Panc1 (cell line): Measurements from ENCODE around the gene DCDC2B. TPM values are rescaled to one million over a fixed set of nuclear protein-coding genes. Genes with fewer than 3 reads are reported as not detected.
"Not testable (repeated sequence)": the region's sequence is repeated elsewhere in the genome, so short reads cannot be mapped to it uniquely, and the experiment has no call there.

ENCODE experiments used
- ATAC-seq: fragments of 200-7000 bp; cut with Tn5 transposase; 2 replicates; pipeline ENCODE4 v1.9.1; 2020; ENCODE audit warnings: mild to moderate bottlenecking, moderate library complexity
- BruUV-seq: library from RNA; stranded (reverse); fragments of 400-500 nt; replicated peaks from 2 replicates; lab custom pipeline; 2021; lab: Mats Ljungman, UMichigan
- CTCF ChIA-PET: fragments of 300-600 bp; sonication (Branson Sonifier 250); formaldehyde crosslinking; loops from one replicate; lab custom pipeline; 2022; ENCODE audit warnings: antibody characterized with exemption; lab: Charles Lee
- POLR2A ChIA-PET: fragments of 300-600 bp; sonication (Branson Sonifier 250); formaldehyde crosslinking; loops from one replicate; lab custom pipeline; 2022; ENCODE audit warnings: antibody characterized with exemption; lab: Charles Lee
- DNase-seq: peaks from one replicate; pipeline ENCODE4 v3.0.0-alpha.2; 2010; ENCODE audit warnings: low read depth, low spot score
- H3K27ac ChIP-seq: 2 replicates; pipeline ENCODE4 v1.5.1; 2011; ENCODE audit warnings: mild to moderate bottlenecking, low read length, inconsistent platforms
- H3K27me3 ChIP-seq: fragments of 200-500 bp; sonication (Bioruptor generic); 2 replicates; pipeline ENCODE4 v1.6.0; 2014; ENCODE audit warnings: low read length, inconsistent platforms; ENCODE audit not compliant: control insufficient read depth, insufficient read depth
- H3K36me3 ChIP-seq: fragments of 200-500 bp; sonication (Bioruptor generic); 2 replicates; pipeline ENCODE4 v1.5.1; 2014; ENCODE audit warnings: inconsistent platforms, mild to moderate bottlenecking, low read length, moderate library complexity; ENCODE audit not compliant: control insufficient read depth, insufficient read depth
- H3K4me1 ChIP-seq: 2 replicates; pipeline ENCODE4 v1.5.1; 2011; ENCODE audit warnings: inconsistent platforms, mild to moderate bottlenecking, low read length, moderate library complexity; ENCODE audit not compliant: control insufficient read depth, insufficient read depth
- H3K4me3 ChIP-seq, 2 experiments: 2 replicates each; pipeline ENCODE4 v1.5.1; 2011 to 2012; ENCODE audit warnings: low read depth in 2 of 2, low read length in 2 of 2, mild to moderate bottlenecking in 2 of 2, inconsistent platforms in 1 of 2, moderate library complexity in 1 of 2
- H3K9me3 ChIP-seq: fragments of 200-500 bp; sonication (Bioruptor generic); 2 replicates; pipeline ENCODE4 v1.5.1; 2014; ENCODE audit warnings: low read depth, mild to moderate bottlenecking, inconsistent platforms, low read length, moderate library complexity; ENCODE audit not compliant: control insufficient read depth, insufficient read depth
- POLR2AphosphoS5 ChIP-seq: IDR thresholded peaks from 2 replicates; pipeline ENCODE4 v1.6.1; 2012; ENCODE audit warnings: mild to moderate bottlenecking, low read depth, low read length, moderate library complexity
- SIN3A ChIP-seq: IDR thresholded peaks from 2 replicates; pipeline ENCODE4 v1.6.1; 2012; ENCODE audit warnings: low read depth, mild to moderate bottlenecking, low read length, moderate library complexity, borderline replicate concordance; ENCODE audit not compliant: insufficient read depth
- TCF7L2 ChIP-seq: IDR thresholded peaks from 2 replicates; pipeline ENCODE4 v1.6.1; 2011; ENCODE audit warnings: mild to moderate bottlenecking, low read depth, low read length, inconsistent platforms
- in situ Hi-C: cut with HindIII; loops from 2 replicates; pipeline ENCODE4 v1.10.0; 2016; ENCODE audit warnings: low sequenced_read_pairs, low pct_unique_long_range_greater_than_20kb
- intact Hi-C: fragments of 100-400 bp; cut with micrococcal nuclease; formaldehyde crosslinking; loops from one replicate; pipeline ENCODE4 v1.10.0; 2022; ENCODE audit not compliant: unreplicated experiment
- total RNA-seq: library from RNA; stranded (reverse); gene quantifications from one replicate; pipeline ENCODE4 v1.2.1, GENCODE V29; 2021; ENCODE audit not compliant: unreplicated experiment
- TF ChIP-seq, protein P1 (sequence below): fragments of 450-650 bp; IDR thresholded peaks from 2 replicates; pipeline ENCODE4 v1.5.1; 2017; ENCODE audit warnings: mild to moderate bottlenecking
- TF ChIP-seq, protein P2 (sequence below), 2 experiments: IDR thresholded peaks; 2 replicates each; pipeline ENCODE4 v1.6.1; 2011 to 2012; ENCODE audit warnings: low read depth in 2 of 2, control low read depth in 1 of 2, low read length in 1 of 2, mild to moderate bottlenecking in 1 of 2, moderate library complexity in 1 of 2; ENCODE audit not compliant: insufficient read depth in 1 of 2

Gene DCDC2B
- total RNA-seq, 1 experiment from 2014 or later, result not detected

DNA sequence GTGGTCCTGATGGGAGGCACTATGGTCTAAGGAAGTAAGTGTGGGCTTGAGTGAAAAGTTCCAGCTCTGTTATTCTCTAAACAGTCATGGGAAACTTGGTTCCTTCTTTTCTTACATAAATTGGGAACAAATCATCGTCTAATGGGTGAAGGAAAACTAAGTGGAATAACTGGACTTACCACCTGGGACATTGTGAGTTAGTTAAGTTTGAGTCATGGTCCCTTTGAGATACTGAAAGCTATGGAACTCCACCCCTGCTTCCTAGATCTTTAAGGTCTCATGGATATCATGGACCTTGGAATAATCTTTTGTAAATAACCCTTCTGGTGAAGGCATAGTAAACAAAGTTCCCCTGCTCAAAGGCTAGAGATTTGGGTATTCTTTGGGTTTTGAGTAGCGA is 45.5 kb upstream of the DCDC2B start:
- no peaks in the 10 kb centered on the region for H3K4me1 ChIP-seq
- no peak overlapping the region for H3K27ac ChIP-seq
- BruUV-seq, result no TSS peak
- no peak overlapping the region for H3K4me3 ChIP-seq
- ATAC-seq (no peak), DNase-seq (no peak)
- in situ Hi-C loops (no loop called here), intact Hi-C loops (no loop called here)
- POLR2A ChIA-PET, result no interaction called here
- no peaks in the 10 kb centered on the region for H3K9me3 ChIP-seq
- H3K27me3 ChIP-seq, result no peaks in the 10 kb centered on the region
- peaks cover 24% of the 10 kb centered on the region for H3K36me3 ChIP-seq
- TF ChIP-seq SIN3A (no peak), TCF7L2 (no peak), POLR2AphosphoS5 (no peak)
- TF ChIP-seq, protein P1, sequence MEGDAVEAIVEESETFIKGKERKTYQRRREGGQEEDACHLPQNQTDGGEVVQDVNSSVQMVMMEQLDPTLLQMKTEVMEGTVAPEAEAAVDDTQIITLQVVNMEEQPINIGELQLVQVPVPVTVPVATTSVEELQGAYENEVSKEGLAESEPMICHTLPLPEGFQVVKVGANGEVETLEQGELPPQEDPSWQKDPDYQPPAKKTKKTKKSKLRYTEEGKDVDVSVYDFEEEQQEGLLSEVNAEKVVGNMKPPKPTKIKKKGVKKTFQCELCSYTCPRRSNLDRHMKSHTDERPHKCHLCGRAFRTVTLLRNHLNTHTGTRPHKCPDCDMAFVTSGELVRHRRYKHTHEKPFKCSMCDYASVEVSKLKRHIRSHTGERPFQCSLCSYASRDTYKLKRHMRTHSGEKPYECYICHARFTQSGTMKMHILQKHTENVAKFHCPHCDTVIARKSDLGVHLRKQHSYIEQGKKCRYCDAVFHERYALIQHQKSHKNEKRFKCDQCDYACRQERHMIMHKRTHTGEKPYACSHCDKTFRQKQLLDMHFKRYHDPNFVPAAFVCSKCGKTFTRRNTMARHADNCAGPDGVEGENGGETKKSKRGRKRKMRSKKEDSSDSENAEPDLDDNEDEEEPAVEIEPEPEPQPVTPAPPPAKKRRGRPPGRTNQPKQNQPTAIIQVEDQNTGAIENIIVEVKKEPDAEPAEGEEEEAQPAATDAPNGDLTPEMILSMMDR, result no peak
- TF ChIP-seq, protein P2, sequence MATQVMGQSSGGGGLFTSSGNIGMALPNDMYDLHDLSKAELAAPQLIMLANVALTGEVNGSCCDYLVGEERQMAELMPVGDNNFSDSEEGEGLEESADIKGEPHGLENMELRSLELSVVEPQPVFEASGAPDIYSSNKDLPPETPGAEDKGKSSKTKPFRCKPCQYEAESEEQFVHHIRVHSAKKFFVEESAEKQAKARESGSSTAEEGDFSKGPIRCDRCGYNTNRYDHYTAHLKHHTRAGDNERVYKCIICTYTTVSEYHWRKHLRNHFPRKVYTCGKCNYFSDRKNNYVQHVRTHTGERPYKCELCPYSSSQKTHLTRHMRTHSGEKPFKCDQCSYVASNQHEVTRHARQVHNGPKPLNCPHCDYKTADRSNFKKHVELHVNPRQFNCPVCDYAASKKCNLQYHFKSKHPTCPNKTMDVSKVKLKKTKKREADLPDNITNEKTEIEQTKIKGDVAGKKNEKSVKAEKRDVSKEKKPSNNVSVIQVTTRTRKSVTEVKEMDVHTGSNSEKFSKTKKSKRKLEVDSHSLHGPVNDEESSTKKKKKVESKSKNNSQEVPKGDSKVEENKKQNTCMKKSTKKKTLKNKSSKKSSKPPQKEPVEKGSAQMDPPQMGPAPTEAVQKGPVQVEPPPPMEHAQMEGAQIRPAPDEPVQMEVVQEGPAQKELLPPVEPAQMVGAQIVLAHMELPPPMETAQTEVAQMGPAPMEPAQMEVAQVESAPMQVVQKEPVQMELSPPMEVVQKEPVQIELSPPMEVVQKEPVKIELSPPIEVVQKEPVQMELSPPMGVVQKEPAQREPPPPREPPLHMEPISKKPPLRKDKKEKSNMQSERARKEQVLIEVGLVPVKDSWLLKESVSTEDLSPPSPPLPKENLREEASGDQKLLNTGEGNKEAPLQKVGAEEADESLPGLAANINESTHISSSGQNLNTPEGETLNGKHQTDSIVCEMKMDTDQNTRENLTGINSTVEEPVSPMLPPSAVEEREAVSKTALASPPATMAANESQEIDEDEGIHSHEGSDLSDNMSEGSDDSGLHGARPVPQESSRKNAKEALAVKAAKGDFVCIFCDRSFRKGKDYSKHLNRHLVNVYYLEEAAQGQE (IDR thresholded peaks at IDR 0.05; ENCODE audit: insufficient read depth in 1 of 2, low read depth in 2 of 2, low read length in 1 of 2), result no peak
- CTCF ChIA-PET, result no interaction called here

DNA sequence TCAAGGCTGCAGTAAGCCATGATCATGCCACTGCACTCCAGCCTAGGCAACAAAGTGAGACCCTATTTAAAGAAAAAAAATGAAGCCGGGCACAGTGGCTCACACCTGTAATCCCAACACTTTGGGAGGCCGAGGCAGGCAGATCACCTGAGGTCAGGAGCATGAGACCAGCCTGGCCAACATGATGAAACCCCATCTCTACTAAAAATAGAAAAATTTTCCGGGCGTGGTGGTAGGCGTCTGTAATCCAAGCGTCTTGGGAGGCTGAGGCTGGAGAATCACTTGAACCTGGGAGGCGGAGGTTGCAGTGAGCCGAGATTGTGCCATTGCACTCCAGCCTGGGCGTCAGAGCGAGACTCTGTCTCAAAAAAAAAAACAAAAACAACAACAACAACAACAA is 43.3 kb upstream of the DCDC2B start:
- DNase-seq, H3K27me3 ChIP-seq, H3K27ac ChIP-seq, in situ Hi-C loops, H3K4me1 ChIP-seq, CTCF ChIA-PET, POLR2A ChIA-PET, ATAC-seq, H3K9me3 ChIP-seq, H3K4me3 ChIP-seq, intact Hi-C loops, BruUV-seq: not testable (repeated sequence)
- H3K36me3 ChIP-seq, result peaks cover 19% of the 10 kb centered on the region

DNA sequence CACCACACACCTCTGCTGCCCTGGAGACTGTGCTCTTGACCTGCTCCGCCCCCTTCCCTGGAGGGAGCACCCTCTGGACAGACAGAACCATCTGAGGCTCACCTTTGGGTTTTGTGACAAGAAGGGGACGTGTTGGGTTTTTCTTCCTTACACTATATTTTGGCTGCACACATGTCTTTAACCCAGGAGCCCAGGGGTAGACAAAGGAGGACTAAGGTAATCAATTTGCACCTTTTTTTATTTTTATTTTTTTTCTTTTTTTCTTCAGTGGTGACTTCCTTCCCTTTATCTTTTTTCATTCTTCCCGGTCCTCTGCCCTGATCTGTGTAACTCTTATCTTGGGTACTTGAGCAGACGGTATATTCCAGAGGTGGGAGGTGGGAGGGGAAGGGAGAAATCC is 37.9 kb upstream of the DCDC2B start:
- ChIA-PET CTCF (no interaction called here), POLR2A (no interaction called here)
- H3K36me3 ChIP-seq, result peaks cover 20% of the 10 kb centered on the region
- in situ Hi-C loops (no loop called here), intact Hi-C loops (no loop called here)
- no peaks in the 10 kb centered on the region for H3K4me1 ChIP-seq
- no peak overlapping the region for H3K4me3 ChIP-seq
- no peak overlapping the region for H3K27ac ChIP-seq
- TF ChIP-seq POLR2AphosphoS5, result no peak
- TF ChIP-seq, protein P1, result no peak
- TF ChIP-seq, protein P2 (IDR thresholded peaks at IDR 0.05; ENCODE audit: insufficient read depth in 1 of 2, low read depth in 2 of 2, low read length in 1 of 2), result no peak
- no TSS peak for BruUV-seq
- H3K27me3 ChIP-seq, result no peaks in the 10 kb centered on the region
- H3K9me3 ChIP-seq, result no peaks in the 10 kb centered on the region
- ATAC-seq, result no peak
- no peak for DNase-seq
